ENCODE measurements around the gene FKRP. TPM values are rescaled to one million over a fixed set of nuclear protein-coding genes. Genes with fewer than 3 reads are reported as not detected.
"Not testable (repeated sequence)": the region's sequence is repeated elsewhere in the genome, so short reads cannot be mapped to it uniquely, and the experiment has no call there.

Gene FKRP
- polyA plus RNA-seq, 3 donors, result 16.2 to 18.4 (median 17.6) TPM

GRCh38 chr19:46755077-46755852 lies 9.4 kb downstream of the FKRP start:
- no peak for DNase-seq (ENCODE audit: low read depth in 3 of 3, low spot score in 2 of 3)

GRCh38 chr19:46755853-46756543 lies 10.1 kb downstream of the FKRP start:
- no peak for DNase-seq (ENCODE audit: low read depth in 3 of 3, low spot score in 2 of 3)

DNA sequence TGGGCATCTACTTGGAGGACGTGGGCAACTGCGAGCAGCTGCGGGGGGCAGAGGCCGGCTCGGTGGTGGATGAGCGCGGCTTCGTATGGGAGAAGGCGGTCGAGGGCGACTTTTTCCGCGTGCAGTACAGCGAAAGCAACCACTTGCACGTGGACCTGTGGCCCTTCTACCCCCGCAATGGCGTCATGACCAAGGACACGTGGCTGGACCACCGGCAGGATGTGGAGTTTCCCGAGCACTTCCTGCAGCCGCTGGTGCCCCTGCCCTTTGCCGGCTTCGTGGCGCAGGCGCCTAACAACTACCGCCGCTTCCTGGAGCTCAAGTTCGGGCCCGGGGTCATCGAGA lies 10.7 kb downstream of the FKRP start:
- no peak for DNase-seq (ENCODE audit: low read depth in 3 of 3, low spot score in 2 of 3)

DNA sequence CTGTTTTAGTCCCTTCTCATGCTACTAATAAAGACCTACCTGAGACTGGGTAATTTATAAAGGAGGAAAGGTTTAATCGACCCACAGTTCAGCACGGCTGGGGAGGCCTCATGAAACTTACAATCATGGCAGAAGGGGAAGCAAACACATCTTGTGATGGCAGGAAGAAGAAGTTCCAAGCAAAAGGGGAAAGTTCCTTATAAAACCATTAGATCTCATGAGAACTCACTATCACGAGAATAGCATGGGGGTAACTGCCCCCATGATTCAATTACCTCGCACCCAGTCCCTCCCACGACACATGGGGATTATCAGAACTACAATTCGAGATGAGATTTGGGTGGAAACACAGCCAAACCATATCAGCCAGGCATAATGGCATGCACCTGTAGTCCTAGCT lies 13.3 kb downstream of the FKRP start:
- no peak for DNase-seq (ENCODE audit: low read depth in 3 of 3, low spot score in 2 of 3)

DNA sequence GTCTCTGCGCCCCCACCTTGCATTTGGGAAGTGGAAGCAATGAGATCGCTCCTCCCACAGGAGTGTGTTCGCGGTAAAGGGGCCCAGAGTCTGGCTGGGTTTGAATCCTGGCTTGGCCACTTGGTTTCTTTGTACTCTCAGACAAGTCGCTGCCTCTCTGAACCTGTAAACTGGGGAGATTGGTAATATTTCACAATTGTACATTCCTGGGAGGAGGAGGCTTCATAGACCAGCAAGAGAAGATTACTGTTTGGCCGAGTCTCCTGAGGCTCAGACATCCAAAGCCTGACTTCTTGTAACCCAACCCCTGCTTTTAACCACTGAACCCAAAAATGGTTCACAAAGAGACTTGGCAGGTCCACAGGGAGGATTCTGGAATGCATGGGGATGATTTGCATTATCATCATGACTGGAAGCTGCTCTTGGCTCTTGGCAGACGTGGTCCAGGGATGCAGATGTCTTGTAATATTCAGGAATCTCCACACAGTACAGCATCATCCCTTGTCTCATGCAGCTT lies 14.0 kb downstream of the FKRP start:
- no peak for DNase-seq (ENCODE audit: low read depth in 3 of 3, low spot score in 2 of 3)

DNA sequence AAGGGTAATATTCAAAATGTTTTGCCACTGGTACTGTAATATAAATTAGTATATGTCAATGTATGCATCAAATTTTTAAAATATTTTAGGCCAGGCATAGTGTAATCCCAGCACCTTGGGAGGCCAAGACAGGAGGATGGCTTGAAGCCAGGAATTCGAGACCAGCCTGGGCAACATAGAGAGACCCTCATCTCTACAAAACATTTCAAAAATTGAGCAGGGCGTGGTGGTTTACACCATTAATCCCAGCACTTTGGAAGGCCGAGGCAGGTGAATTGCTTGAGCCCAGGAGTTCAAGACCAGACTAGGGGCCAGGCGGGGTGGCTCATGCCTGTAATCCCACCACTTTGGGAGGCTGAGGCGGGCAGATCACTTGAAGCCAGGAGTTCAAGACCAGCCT lies 14.5 kb downstream of the FKRP start:
- DNase-seq (ENCODE audit: low read depth in 3 of 3, low spot score in 2 of 3), result no peak

GRCh38 chr19:46760897-46761296 lies 15.0 kb downstream of the FKRP start:
- not testable (repeated sequence) for DNase-seq (ENCODE audit: low read depth in 3 of 3, low spot score in 2 of 3)

GRCh38 chr19:46761418-46761831 lies 15.6 kb downstream of the FKRP start:
- no peak for DNase-seq (ENCODE audit: low read depth in 3 of 3, low spot score in 2 of 3)

- DNase-seq (ENCODE audit: low read depth in 3 of 3, low spot score in 2 of 3), result no peak
These were observed 16.5 kb downstream of the FKRP start for GRCh38 chr19:46762245-46762890.

- no peak for DNase-seq (ENCODE audit: low read depth in 3 of 3, low spot score in 2 of 3)
These were observed 19.0 kb downstream of the FKRP start for GRCh38 chr19:46764817-46765291.

DNA sequence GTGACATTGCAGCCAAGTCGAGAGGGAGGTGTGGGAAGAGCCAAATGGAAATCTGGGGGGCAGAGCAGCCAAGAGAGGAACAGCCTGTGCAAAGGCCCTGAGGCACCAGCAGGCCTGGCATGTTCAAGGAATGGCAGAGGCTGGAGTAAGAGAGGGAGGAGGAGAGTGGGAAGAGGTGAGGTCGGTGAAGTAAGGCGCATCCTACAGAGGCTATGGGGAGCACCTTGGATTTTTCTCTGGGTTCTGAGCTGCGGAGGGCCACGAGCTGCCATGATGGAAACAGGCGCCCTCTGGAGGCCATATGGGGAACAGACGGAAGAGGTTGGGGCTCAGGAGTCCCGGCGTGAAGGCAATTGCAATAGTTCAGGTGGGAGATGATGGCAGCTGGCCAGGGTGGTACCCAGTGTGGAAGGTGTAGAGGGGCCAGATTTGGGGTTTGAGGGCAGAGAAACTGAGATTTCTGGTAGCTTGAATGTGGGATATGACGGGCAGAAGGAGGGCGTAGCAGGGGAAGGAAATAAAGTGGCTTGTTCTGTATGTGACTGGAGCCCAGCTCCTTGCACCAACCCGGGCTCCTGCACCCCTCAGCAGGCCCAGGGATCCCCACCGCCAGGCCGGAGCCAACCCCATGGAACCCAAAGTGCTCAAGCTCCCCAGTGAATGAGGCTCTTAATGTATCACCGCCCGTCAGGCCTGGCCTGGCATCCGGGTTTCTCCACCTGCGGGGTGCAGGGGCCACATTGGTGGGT lies 20.9 kb downstream of the FKRP start:
- DNase-seq (ENCODE audit: low read depth in 3 of 3, low spot score in 2 of 3), result no peak

DNA sequence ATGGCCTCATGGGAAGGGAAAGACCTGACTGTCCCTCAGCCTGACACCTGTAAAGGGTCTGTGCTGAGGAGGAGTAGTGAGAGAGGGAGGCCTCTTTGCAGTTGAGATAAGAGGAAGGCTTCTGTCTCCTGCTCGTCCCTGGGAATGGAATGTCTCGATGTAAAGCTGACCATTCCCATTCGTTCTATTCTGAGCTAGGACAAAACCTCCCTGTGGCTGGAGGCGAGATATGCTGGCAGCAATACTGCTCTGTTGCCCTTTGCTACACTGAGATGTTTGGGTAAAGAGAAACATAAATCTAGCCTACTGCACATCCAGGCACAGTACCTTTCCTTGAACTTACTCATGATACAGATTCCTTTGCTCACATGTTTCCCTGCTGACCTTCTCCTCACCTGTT lies 22.9 kb downstream of the FKRP start:
- DNase-seq (ENCODE audit: low read depth in 3 of 3, low spot score in 2 of 3), result not testable (repeated sequence)

DNA sequence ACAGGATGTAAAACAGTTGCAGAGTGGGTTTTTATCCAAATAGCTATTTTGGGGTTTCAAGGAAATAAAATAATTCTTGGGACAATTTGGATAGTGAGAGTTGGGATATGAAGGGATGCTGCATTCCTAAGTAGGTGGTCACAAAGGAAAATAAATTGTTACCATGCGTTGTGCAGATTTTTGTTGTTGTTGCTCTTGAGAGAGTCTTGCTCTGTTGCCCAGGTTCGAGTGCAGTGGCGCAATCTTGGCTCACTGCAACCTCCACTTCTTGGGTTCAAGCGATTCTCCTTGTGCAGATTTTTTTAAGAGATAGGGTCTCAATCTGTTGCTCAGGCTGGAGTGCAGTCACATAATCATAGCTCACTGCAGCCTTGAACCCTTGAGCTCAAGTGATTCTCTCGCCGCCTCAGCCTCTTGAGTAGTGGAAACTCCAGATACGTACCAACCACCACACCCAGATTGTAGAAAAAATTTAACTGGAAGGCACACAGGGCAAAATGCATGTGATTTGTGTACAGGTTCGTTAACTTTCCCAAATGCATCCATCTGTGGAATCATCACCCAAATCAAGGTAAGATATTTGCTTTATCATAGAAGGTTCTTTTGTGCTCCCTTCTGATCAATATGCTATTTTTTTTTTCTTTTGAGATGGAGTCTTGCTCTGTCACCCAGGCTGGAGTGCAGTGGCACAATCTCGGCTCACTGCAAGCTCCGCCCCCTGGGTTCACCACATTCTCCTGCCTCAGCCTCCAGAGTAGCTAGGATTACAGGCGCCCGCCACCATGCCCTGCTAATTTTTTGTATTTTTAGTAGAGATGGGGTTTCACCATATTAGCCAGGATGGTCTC lies 26.5 kb downstream of the FKRP start:
- DNase-seq (ENCODE audit: low read depth in 3 of 3, low spot score in 2 of 3), result no peak

GRCh38 chr19:46773018-46773399 lies 27.2 kb downstream of the FKRP start:
- DNase-seq (ENCODE audit: low read depth in 3 of 3, low spot score in 2 of 3), result no peak

DNA sequence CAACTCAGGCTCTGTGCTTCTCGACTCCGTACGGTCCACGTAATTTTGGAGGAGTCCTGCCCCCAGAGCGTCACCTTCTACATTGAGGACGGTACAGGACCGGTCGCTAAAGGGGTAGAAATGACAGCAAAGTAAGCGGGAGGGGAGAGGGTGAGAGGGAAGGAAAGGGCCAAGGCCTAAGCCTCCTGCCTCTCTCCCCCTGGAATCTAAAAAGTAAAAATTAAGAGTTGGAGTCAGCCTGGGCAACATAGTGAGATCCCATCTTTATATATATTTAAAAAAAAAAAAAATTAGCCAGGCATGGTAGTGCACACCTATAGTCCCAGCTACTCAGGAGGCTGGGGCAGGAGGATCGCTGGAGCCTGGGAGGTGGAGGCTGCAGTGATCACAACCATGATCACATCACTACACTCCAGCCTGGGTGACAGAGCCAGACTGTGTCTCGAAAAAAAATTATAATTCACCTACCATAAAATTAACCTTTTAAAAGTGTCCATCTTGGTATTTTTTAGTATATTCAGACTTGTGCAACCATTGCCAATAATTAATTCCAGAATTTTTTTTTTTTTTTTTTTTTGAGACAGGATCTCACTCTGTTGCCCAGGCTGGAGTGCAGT lies 29.9 kb downstream of the FKRP start:
- DNase-seq (ENCODE audit: low read depth in 3 of 3, low spot score in 2 of 3), result no peak

DNA sequence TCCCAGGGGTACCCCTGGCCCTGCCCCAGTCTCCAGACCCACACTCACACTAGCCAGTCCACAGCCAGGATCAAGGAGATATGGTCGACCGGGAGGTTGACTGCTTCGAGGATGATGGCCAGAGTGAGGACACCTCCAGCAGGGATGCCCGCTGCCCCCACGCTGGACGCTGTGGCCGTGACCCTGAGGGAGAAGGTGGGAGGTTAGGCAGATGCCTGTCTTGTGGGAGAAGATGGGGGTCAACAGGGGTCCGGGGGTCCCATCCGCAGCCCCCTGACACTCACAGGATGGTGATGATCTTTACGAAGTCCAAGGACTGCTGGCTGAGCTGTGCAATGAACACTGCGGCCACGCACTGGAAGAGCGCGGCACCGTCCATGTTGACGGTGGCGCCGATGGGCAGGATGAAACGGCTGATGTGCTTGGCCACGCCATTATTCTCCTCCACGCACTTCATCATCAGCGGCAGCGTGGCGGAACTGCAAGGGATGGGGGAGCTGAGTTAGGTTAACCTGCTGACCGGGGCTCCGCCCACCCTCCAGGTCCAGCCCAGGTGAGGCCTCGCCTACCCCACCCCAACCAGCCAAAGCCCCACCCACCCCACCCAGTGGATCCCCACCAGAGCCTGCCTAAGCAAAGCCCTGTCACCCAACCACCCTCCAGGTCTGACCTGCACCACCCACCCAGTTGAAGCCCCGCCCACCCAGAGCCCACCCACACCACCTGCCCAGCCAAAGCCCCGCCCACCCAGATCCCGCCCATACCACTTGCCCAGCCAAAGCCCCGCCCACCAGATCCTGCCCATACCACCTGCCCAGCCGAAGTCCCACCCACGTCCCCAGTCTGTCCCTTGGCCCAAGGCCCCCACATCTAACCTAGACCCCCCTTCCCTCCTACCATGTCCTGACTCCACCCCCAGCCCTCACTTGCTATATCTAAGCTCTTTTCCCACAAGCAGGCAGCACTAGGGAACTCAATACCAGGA lies 31.4 kb downstream of the FKRP start:
- no peak for DNase-seq (ENCODE audit: low read depth in 3 of 3, low spot score in 2 of 3)

GRCh38 chr19:46777956-46778645 lies 32.2 kb downstream of the FKRP start:
- not testable (repeated sequence) for DNase-seq (ENCODE audit: low read depth in 3 of 3, low spot score in 2 of 3)

Data from right renal cortex interstitium (tissue), 3 donors.